ENCODE results near the gene SEMA5A.

DNA sequence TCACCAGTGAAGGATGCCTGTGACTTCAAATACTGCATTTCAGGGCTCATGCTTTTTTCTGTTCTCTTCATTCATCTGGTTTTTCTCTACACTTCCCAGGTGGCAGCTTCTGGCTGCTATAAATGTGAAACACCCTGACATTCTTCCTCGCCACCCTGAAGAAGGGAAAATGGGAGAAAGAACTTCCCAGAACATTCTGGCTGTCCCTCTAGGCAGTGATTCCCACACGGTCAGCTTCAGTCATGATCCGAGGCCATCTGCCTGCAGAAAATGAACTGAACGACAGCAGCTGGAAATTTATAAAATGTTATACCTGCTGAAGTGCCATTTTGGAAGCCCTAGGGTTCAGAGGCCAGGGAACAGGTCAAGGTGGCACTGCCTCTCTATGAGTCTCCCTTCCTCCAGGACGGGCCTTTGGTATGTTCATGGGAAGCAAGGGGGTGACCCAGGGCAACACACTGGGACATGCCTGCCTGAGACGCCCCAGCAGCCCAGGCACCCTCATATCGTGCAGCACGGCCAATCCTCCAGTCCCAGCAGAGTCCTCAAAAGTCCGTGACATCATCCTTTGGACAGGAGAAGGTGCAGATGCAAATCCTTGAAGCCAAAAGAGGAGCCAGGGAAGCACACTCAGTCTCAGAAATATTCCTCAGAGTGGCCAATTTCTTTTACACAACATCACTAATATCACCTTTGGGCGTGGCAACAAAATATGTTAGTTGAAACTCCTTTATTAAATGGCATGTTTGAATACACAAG, 107.1 kb downstream of the SEMA5A start:
- TF ChIP-seq, protein P1, sequence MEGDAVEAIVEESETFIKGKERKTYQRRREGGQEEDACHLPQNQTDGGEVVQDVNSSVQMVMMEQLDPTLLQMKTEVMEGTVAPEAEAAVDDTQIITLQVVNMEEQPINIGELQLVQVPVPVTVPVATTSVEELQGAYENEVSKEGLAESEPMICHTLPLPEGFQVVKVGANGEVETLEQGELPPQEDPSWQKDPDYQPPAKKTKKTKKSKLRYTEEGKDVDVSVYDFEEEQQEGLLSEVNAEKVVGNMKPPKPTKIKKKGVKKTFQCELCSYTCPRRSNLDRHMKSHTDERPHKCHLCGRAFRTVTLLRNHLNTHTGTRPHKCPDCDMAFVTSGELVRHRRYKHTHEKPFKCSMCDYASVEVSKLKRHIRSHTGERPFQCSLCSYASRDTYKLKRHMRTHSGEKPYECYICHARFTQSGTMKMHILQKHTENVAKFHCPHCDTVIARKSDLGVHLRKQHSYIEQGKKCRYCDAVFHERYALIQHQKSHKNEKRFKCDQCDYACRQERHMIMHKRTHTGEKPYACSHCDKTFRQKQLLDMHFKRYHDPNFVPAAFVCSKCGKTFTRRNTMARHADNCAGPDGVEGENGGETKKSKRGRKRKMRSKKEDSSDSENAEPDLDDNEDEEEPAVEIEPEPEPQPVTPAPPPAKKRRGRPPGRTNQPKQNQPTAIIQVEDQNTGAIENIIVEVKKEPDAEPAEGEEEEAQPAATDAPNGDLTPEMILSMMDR (CRISPR knock-in tag; IDR thresholded peaks at IDR 0.05), result no peak
- TF ChIP-seq MATR3 (CRISPR knock-in tag; IDR thresholded peaks at IDR 0.05) (no peak), TOE1 (CRISPR knock-in tag; IDR thresholded peaks at IDR 0.05) (no peak), ZNF543 (CRISPR knock-in tag; IDR thresholded peaks at IDR 0.05) (no peak)
- TF ChIP-seq, protein P2, sequence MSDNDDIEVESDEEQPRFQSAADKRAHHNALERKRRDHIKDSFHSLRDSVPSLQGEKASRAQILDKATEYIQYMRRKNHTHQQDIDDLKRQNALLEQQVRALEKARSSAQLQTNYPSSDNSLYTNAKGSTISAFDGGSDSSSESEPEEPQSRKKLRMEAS (IDR thresholded peaks at IDR 0.05), result no peak
- TF ChIP-seq, protein P3, sequence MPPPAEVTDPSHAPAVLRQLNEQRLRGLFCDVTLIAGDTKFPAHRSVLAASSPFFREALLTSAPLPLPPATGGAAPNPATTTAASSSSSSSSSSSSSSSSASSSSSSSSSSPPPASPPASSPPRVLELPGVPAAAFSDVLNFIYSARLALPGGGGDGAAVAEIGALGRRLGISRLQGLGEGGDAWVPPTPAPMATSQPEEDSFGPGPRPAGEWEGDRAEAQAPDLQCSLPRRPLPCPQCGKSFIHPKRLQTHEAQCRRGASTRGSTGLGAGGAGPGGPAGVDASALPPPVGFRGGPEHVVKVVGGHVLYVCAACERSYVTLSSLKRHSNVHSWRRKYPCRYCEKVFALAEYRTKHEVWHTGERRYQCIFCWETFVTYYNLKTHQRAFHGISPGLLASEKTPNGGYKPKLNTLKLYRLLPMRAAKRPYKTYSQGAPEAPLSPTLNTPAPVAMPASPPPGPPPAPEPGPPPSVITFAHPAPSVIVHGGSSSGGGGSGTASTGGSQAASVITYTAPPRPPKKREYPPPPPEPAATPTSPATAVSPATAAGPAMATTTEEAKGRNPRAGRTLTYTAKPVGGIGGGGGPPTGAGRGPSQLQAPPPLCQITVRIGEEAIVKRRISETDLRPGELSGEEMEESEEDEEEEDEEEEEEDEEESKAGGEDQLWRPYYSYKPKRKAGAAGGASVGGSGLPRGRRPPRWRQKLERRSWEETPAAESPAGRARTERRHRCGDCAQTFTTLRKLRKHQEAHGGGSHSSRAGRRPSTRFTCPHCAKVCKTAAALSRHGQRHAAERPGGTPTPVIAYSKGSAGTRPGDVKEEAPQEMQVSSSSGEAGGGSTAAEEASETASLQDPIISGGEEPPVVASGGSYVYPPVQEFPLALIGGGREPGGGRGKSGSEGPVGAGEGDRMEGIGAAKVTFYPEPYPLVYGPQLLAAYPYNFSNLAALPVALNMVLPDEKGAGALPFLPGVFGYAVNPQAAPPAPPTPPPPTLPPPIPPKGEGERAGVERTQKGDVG (CRISPR knock-in tag; IDR thresholded peaks at IDR 0.05; ENCODE audit: borderline replicate concordance), result no peak
- TF ChIP-seq, protein P4, sequence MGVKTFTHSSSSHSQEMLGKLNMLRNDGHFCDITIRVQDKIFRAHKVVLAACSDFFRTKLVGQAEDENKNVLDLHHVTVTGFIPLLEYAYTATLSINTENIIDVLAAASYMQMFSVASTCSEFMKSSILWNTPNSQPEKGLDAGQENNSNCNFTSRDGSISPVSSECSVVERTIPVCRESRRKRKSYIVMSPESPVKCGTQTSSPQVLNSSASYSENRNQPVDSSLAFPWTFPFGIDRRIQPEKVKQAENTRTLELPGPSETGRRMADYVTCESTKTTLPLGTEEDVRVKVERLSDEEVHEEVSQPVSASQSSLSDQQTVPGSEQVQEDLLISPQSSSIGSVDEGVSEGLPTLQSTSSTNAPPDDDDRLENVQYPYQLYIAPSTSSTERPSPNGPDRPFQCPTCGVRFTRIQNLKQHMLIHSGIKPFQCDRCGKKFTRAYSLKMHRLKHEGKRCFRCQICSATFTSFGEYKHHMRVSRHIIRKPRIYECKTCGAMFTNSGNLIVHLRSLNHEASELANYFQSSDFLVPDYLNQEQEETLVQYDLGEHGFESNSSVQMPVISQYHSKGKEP (CRISPR knock-in tag; IDR thresholded peaks at IDR 0.05), result no peak
